ENCODE data around the gene DIP2B. TPM values are rescaled to one million over a fixed set of nuclear protein-coding genes. Genes with fewer than 3 reads are reported as not detected.

The DIP2B gene
- total and polyA plus RNA-seq, 12 donors, result 3.0 to 21.5 (median 15.8) TPM

DNA sequence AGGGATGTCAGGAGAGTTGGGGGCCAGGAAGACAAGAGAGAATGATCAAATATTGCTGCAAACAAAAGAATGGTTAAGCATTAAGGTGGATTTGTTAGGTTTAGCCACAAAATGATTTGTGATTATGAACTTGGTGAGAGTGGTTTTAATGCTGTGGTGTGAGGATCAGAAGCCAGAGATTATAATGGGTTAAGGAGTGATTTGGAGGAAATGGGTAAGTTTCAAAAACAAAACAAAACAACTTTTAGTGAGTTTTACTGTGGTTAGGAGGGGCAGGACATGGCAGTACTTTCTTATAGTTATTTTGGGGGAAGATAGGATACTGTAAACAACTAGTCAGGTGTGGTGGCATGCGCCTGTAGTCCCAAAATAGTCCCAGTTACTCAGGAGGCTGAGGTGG, 24.0 kb downstream of the DIP2B start:
- 74 to 87% methylated on average over 1 of the region's 1 CpG for WGBS, 2 donors
- Histone ChIP-seq H3K4me1 (peaks cover 4 to 63% (median 23%) of the 10 kb centered on the region in 9 donors), H3K27ac (no peak overlapping the region), H3K9me3 (peaks cover 0 to under 1% (median 0%) of the 10 kb centered on the region in 11 donors), H3K4me3 (no peak overlapping the region), H3K36me3 (no peaks in the 10 kb centered on the region), H3K27me3 (no peaks in the 10 kb centered on the region)
- DNase-seq (no peak), ATAC-seq (no peak)
- TF ChIP-seq, protein P1, sequence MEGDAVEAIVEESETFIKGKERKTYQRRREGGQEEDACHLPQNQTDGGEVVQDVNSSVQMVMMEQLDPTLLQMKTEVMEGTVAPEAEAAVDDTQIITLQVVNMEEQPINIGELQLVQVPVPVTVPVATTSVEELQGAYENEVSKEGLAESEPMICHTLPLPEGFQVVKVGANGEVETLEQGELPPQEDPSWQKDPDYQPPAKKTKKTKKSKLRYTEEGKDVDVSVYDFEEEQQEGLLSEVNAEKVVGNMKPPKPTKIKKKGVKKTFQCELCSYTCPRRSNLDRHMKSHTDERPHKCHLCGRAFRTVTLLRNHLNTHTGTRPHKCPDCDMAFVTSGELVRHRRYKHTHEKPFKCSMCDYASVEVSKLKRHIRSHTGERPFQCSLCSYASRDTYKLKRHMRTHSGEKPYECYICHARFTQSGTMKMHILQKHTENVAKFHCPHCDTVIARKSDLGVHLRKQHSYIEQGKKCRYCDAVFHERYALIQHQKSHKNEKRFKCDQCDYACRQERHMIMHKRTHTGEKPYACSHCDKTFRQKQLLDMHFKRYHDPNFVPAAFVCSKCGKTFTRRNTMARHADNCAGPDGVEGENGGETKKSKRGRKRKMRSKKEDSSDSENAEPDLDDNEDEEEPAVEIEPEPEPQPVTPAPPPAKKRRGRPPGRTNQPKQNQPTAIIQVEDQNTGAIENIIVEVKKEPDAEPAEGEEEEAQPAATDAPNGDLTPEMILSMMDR (IDR thresholded peaks at IDR 0.05), result no peak
- intact Hi-C loops (cut with DNase I), result no loop called here

DNA sequence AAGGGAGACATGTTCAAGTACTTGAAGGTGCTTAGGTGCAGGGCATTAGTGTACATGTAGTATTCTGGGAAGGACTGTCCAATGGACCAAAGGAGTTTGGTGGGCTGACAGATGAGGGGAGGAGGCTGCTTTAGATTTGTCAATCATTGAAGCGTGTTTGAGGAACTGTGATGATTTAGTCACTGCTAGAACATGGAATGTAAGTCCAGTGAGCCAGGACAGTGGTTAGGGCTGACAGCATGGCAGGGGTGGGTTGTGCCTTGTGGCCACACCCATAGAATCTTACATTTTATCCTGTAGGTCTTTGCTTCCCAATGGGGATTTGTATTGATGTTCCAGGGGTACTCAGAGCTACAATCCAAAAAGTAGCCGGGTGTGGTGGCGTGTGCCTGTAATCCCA, 24.6 kb downstream of the DIP2B start:
- no peaks in the 10 kb centered on the region for H3K36me3 ChIP-seq
- ATAC-seq, result no peak
- TF ChIP-seq, protein P1 (IDR thresholded peaks at IDR 0.05), result no peak
- no peaks in the 10 kb centered on the region for H3K9me3 ChIP-seq
- H3K4me3 ChIP-seq, result no peak overlapping the region
- DNase-seq, result no peak
- 96 to 97% methylated on average over 3 of the region's 3 CpGs for WGBS, 2 donors
- intact Hi-C loops (cut with DNase I), result no loop called here
- no peak overlapping the region for H3K27ac ChIP-seq
- peaks cover 4 to 63% (median 23%) of the 10 kb centered on the region in 9 donors for H3K4me1 ChIP-seq
- H3K27me3 ChIP-seq, result no peaks in the 10 kb centered on the region

DNA sequence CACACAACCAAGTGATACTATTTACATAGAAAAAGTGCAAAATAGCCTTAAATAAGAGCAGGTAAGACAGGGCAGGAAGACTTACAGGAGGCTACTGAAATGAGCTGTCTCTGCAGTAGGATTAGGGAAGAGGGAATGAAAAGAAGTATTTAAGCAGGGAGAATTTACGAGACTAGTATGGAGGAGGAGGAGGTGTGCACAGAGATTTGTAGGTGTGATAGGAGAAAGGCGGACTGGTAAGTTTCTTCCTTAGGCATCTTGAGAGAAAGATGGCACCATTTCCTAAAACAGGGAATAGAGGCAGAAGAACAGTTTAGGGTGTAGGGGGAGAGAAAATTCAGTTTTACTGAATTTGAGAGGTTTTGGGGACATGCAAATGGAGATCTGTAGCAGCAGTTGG, 25.7 kb downstream of the DIP2B start:
- H3K36me3 ChIP-seq, result no peaks in the 10 kb centered on the region
- intact Hi-C loops (cut with DNase I), result no loop called here
- no peak overlapping the region for H3K27ac ChIP-seq
- TF ChIP-seq, protein P1 (IDR thresholded peaks at IDR 0.05), result no peak
- DNase-seq, result no peak
- no peaks in the 10 kb centered on the region for H3K9me3 ChIP-seq
- no peaks in the 10 kb centered on the region for H3K27me3 ChIP-seq
- ATAC-seq, result no peak
- WGBS, 2 donors, result 95 to 97% methylated on average over 2 of the region's 2 CpGs
- no peak overlapping the region for H3K4me3 ChIP-seq
- H3K4me1 ChIP-seq, result peaks cover 4 to 67% (median 23%) of the 10 kb centered on the region in 9 donors

DNA sequence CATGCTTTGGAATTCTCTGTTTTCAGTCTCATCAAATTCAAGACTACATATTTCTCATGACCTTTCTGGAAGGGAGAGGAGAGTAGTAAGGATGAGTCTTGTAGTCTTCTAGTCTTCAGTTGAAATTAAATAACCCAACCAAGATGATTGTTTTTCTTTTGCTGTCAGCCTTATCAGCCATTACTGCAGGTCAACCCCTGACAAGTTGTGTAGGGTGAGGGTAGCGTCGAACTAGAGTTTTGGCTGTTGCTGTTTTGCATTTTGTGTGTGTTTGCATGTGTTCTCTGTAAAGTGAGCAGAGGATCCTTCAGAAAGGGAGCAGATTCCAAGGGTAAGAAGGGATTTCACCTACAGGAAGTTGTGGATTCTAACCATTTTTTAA, 28.4 kb downstream of the DIP2B start:
- H3K36me3 ChIP-seq, result peaks cover 0 to 4% (median 0%) of the 10 kb centered on the region in 9 donors
- TF ChIP-seq, protein P1 (IDR thresholded peaks at IDR 0.05), result no peak
- WGBS, 2 donors, result 69 to 72% methylated on average over 2 of the region's 2 CpGs
- no peak overlapping the region for H3K4me3 ChIP-seq
- H3K27ac ChIP-seq, result peak overlapping the region in 5 of 10 donors; percentile 18 to 86 (median 45)
- intact Hi-C loops (cut with DNase I), result no loop called here
- DNase-seq (no peak), ATAC-seq (no peak)
- H3K9me3 ChIP-seq, result no peaks in the 10 kb centered on the region
- H3K27me3 ChIP-seq, result no peaks in the 10 kb centered on the region
- peaks cover 4 to 71% (median 18%) of the 10 kb centered on the region in 9 donors for H3K4me1 ChIP-seq
